ENCODE measurements around the gene TSPAN4.

- TF ChIP-seq EZH2 (IDR thresholded peaks at IDR 0.05; ENCODE audit: borderline replicate concordance, low read depth, low read length, severe bottlenecking) (no peak), CTCF (IDR thresholded peaks at IDR 0.05; ENCODE audit: borderline replicate concordance, extremely low read depth, low read length, poor library complexity, severe bottlenecking) (no peak)
Observed at GRCh38 chr11:898540-899190, 56.0 kb downstream of the TSPAN4 start.

Data from DND-41 (cell line).